GM21619 (cell line): Measurements from ENCODE around the gene EZR.

ENCODE experiments used
- ATAC-seq: cut with Tn5 transposase; IDR thresholded peaks from one replicate; pipeline ENCODE4 v1.9.1; 2021; ENCODE audit not compliant: unreplicated experiment

Gene EZR

GRCh38 chr6:158819213-158819976 lies at the start of gene EZR:
Gene EZR (minus strand): TSS chr6:158819368. CDS start chr6:158818093, 1,275 bp downstream.
- peak; percentile 35 for ATAC-seq

DNA sequence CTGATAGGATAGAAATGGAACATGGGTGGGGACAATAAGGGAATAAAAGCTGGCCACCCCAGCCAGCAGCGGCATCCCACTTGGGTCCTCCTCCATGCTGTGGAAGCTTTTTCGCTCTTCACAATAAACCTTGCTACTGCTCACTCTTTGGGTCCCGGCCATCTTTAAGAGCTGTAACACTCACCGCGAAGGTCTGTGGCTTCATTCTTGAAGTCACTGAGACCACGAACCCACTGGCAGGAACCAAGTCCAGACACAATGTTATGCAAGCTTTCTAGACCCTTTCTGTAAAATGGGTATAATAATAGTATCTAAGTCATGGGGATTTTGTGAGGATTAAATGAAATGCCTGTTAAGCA lies 48.9 kb upstream of the EZR start:
- ATAC-seq: no peak

- no peak for ATAC-seq
Measured at GRCh38 chr6:158867381-158868121, 48.4 kb upstream of the EZR start.

DNA sequence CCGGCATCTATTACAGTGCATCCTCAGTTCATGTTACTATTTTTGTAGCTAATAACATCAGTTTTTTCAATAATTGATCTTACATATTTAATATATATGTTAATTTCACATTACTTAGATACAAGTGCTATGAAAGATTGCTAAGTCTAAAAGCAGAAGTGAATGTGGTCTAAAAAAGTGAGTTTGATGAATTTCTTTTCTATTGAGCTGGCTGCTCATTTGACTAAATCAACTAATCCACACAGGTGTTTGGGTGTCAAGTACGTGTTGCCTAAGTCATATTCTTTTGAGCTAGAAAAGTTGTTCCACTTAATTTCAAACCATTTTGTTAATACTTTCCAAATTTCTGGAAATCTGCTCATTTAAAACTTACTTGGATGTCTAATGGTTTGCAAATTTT lies 46.6 kb upstream of the EZR start:
- no peak for ATAC-seq

GRCh38 chr6:158863646-158864045 lies 44.5 kb upstream of the EZR start:
- ATAC-seq: no peak

DNA sequence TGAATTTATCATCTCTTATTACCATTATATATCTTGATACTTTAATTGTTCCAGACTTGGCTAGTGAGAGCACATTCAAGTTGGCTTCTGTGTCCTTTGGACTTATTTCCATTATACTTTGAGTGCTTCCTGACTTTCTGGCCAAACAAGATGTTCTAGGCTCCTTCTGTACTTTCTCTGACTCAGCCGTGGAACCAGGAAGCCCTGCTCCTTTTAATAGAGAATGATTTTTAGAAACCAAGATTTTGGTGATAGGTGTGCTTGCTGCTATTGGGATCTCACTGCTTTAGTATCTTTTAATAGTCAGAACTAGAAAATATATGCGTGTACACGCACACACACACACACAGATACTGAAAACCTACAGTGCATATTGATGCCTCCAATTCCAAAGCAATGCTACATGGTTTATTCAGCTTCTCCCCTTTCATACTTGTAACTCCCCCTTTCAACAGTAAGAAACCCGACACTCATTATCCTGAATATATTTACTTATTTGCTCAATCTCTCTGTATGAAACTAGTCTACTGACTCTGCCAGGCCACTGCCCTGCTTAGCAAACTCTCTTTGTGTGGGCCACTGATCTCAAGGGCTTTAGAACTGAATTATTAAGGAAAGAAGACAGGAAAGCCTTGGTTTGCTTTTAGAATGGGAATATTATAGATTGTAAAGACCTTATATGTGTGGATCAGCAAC lies 42.7 kb upstream of the EZR start:
- ATAC-seq: no peak

- no peak for ATAC-seq
Measured at GRCh38 chr6:158860279-158860865, 41.2 kb upstream of the EZR start.

GRCh38 chr6:158856261-158856660 lies 37.1 kb upstream of the EZR start:
- ATAC-seq: no peak

- ATAC-seq: no peak
Measured at GRCh38 chr6:158854214-158855101, 35.3 kb upstream of the EZR start.

- no peak for ATAC-seq
Measured at GRCh38 chr6:158853880-158854213, 34.7 kb upstream of the EZR start.

GRCh38 chr6:158853072-158853879 lies 34.1 kb upstream of the EZR start:
- peak; percentile 95 for ATAC-seq

- ATAC-seq: no peak
Measured at GRCh38 chr6:158852312-158853071, 33.3 kb upstream of the EZR start.

GRCh38 chr6:158850807-158851115 lies 31.6 kb upstream of the EZR start:
- no peak for ATAC-seq

DNA sequence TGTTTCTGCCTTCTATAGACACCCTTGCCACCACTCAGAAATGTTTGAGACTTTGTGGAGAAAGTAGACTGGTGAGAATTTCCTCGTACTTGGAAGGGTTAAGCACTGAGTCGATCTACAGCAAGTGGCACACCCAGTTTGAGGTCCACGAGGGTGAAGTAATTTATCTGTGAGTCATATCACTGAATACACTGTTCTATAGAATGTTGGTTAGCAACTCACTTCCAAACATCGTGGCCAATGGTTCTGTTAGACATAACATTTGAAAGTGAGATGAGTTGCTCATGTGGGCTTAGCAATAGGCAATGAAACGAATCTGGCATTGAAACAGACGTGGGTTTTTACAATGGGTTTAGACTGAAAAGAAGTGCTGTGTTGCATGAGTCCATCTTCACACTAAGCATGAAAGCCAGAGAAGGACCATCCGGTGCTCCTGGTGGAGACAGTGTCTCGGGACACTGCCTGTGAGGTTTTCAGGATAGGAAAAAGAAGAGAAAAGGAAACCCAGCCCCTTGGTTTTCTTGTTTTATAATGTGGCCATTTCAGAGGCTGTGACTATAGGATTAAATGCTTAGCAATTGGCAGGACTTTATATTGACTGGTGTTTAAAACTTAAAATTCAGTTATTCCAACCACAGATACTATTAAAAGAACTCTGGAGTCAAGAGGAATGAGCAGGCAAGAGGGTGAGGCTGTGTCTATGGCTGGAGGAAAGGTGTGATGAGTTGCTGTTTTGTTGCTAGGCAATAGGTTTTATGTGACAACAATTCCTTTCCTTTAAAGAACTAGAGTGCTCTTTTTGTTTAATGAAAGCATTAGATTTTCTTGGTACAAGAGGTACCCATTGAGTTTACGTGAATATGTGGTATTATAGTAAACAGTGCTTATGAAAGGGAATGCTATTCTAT lies 31.0 kb upstream of the EZR start:
- no peak for ATAC-seq

- no peak for ATAC-seq
Measured at GRCh38 chr6:158848490-158848895, 29.3 kb upstream of the EZR start.

GRCh38 chr6:158847786-158848185 lies 28.6 kb upstream of the EZR start:
- ATAC-seq: no peak

- no peak for ATAC-seq
Measured at GRCh38 chr6:158847012-158847529, 27.9 kb upstream of the EZR start.
